Bronchial smooth muscle cell (primary cell): ENCODE data around the gene KCNJ15. TPM values are rescaled to one million over a fixed set of nuclear protein-coding genes. Genes with fewer than 3 reads are reported as not detected.

Source experiments
- total RNA-seq: library from RNA; depleted of rRNA; stranded (reverse); fragments of >200 nt; gene quantifications from 2 replicates; pipeline ENCODE4 v1.2.1, GENCODE V29; 2014

KCNJ15 gene
- 0.16 and 0.17 TPM in 2 replicates for total RNA-seq

GRCh38 chr21:38256599-38257302, at the start of gene KCNJ15:
Gene KCNJ15 (plus strand): TSS chr21:38256991. CDS start chr21:38299262, 42,271 bp downstream.

Other genes with a start within 250 kb of the KCNJ15 start
- under 0.01 TPM in 2 replicates for gene ERG, start 241.5 kb downstream of the KCNJ15 start, total RNA-seq